ENCODE data around the gene RNASEH1.

RNASEH1 gene, protein sequence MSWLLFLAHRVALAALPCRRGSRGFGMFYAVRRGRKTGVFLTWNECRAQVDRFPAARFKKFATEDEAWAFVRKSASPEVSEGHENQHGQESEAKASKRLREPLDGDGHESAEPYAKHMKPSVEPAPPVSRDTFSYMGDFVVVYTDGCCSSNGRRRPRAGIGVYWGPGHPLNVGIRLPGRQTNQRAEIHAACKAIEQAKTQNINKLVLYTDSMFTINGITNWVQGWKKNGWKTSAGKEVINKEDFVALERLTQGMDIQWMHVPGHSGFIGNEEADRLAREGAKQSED

DNA sequence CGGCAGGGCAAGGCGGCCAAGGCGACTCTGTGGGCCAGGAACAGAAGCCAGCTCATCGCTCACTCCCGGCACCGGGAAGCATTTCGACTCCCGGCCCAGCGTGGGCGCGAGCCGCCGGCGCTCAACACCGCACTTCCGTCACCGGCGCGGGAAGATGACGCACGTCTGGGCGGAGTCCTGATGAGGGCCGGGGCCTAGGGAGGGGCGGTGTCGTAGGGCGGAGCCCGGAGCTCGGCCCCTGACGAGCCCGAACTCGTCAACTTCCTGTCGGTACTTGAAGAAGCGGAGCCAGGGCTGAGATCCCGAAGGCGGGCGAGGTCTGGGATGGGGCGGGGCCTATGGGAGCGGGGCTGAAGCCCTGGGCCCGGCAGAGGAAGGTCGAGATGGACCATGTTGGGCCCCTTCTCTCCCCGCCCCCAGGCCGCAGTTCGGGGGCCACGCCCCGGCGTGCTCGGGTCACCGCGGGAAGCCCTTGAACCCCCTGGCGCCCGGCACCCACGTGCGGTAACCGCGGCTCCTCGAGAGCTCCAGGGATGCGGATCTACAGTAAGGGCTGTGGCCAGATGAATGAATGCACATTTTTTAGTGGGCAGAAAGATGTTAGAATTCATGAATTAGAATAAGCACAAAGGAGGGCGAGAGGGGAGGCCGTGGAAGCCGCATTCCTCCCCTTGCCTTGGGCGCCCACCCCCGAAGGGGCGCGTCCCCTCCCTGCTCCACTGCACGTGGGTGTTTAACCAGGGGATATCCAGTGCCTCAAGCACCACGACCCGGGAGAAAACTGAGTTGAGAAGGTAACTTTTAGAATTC lies at the start of gene RNASEH1:
Gene RNASEH1, minus strand, starts transcription at position 129 of the 810 bp plus-strand sequence. Its CDS starts 73 bp downstream, at position 56.
- DNase-seq (ENCODE audit: low spot score) = peak; percentile 98

DNA sequence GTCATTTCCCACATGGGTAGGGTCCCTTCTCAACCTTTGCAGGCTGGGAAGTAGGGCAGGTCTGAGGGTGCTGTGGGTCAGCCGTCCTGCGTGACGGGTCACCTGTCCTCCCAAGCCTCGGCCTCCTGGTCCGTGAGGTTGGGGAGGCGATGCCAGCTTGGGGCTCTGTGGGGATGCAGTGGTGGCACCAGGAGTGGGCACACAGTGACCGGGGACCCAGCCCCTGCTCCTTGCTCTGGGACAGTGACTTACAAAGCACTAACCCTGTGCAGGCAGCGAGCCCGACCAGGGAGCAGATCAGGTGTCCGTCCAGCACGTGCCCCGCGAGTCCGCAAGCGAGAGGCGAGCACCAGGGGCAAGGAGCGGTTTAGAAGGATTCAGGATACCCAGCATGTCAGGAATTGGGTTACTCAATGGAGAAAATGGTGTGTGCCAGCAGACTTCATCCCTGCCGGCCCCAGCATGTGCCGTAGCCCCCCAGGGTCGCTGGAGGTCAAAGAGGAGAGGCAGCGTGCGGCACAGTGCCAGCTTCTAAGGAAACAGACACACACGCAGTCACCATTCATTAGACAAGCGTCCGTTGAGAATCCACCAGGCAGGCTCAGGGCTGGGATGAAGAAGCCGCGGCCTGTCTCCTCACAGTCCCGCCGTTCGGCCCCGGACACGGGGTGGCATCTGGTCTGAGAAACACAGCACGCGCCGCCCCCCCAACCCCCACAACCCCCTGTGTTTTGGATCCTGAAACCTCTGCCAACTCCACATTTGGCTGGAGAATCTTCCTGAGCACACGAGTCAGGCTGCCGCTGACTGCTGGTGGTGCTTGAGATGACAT lies 48.5 kb upstream of the RNASEH1 start:
- DNase-seq (ENCODE audit: low spot score) = no peak

DNA sequence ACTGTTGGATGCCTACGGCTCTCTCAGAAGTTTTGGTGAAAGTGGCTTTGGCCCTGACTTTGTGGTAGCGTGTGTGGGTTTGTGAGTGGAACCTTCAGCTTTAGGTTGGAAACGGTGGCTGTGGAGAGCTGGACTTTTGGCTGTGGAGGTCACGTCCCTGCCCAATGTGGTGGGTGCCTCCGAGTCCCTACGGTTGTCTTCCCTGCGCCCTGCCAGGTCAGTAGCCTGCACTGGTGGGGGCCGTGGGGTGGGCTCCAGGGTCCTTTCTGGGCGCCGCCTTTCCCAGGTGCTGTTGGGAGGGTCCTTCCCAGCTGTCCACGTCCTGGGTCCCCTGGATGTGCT lies 47.9 kb upstream of the RNASEH1 start:
- no peak for DNase-seq (ENCODE audit: low spot score)

DNA sequence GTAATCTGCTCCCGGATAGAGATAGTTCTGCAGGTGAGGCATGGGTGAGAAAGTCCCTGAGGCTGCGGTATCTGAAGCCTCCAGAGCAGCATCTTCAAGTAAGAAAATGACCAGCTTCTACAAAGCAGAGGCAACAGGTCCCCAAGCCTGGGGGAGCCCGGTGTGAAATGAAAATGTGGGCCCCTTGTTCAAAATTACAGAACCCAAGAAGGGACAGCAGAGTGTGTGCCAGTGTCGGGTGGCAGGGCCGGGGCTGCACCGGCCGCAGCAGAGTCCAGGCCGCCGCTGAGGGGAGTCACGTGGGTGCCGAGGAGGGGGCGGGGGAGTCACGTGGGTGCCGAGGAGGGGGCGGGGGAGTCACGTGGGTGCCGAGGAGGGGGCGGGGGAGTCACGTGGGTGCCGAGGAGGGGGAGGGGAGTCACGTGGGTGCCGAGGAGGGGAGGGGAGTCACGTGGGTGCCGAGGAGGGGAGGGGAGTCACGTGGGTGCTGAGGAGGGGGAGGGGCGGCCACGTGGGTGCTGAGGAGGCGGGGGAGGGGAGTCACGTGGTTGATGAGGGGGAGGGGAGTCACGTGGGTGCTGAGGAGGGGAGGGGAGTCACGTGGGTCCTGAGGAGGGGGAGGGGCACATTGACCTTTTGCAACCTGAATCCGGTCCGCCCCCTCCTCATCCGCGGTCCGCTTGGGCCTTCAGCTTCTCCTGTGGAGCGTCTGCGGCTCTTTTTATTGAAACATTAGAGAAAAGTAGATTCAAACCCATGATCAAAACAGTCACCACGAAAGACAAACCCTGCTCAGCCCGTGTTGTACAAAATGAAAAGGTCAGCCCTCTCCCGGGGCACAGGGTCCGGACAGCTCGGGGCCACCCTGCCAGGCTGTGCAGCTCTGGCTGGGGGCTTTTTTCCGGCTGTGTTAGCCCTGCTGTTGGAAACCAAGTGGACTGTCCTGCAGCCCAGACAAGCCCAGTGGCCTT lies 47.1 kb upstream of the RNASEH1 start:
- peak; percentile 52 for DNase-seq (ENCODE audit: low spot score)

DNA sequence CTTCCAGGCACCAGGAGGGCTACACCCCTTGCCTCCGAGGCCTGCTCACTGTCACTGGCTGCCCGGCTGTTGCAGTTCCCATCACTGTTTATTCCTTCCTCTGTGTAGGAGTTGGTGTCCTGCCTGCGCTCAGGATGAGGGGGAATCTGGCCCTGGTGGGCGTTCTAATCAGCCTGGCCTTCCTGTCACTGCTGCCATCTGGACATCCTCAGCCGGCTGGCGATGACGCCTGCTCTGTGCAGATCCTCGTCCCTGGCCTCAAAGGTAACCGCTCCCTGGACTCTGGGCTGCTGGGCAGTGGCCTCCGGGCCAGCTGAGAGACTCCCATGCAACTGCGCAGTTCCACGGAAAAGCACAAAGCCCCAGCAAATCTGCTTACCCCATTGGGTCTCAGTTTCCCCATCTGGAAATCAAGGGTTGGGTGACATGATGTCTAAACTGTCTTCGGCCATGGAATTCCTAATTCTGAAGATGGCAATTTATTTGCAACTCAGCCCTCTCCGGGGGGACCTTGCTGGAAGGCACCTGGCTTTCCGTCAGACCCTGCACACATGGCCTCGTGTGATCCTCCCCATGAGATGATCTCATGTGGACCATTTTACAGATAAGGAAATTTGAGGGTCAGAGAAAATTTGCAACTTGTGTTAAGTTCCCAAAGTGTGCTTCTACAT lies 46.2 kb upstream of the RNASEH1 start:
- no peak for DNase-seq (ENCODE audit: low spot score)

DNA sequence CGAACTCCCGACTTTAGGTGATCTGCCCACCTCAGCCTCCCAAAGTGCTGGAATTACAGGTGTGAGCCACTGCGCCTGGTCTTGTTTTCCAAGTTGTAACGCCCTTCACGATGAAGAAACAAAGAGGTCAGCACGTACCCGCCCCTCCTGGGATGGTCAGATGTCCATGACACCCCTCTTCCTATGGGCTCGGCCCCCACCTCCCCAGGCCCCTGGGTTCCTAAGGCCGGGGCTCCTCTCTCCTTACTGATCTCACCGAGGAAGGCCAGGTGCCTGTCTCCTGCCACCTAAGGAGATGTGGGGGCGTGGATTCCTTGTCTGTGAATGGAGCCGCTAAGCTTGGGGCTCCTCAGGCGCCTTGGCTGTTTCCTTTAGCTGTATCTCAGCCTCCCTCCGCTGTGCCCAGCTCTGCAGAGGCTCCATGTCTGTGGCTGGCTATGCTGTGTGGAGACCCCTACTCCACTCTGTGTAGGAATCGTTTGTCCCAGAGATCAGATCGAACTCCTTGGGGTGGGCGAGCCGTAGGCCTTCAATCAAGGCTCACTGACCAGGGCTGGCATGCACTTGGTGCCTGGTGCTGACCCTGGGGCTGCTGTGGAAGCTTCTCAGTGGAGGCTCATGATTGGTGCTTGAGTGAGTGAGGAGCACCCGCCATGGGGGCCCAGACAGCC lies 45.5 kb upstream of the RNASEH1 start:
- no peak for DNase-seq (ENCODE audit: low spot score)

DNA sequence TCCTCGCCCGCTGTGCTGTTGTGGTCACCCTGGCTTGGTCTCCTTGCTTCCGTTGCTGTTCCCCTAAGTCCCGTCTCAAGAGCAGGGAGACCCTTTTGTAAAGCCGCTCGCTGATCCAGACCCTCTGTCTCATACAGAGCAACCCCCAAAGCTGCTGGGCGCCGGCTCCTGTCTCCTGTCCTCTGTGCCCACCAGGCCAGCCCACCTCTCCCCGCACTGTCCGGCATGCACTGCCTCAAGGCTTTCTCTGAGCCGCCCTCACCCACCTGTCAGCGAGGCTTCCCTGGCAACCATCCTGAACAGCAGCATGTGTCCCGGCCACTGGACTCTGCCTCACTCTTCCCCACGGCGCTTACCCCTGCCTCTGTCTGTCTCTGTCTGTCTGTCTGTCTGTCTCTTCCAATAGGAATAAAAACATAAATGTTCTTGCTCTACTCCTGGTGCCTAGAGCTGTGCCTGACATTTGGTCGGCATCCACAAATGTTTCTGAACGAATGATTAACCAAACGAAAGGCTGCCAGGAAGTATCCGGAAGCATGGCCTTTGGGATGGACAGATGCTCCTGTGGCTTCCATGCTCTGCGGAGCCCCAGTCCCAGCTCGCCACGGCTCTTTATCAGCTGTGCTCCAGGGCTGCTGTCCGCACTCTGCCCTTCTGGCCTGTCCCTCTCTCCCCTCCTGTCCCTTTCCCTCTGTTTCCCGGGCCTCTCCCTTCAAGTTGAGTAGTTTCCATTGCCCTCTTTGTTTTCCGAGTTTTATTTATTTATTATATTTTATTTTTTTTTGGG lies 44.6 kb upstream of the RNASEH1 start:
- DNase-seq (ENCODE audit: low spot score) = no peak

DNA sequence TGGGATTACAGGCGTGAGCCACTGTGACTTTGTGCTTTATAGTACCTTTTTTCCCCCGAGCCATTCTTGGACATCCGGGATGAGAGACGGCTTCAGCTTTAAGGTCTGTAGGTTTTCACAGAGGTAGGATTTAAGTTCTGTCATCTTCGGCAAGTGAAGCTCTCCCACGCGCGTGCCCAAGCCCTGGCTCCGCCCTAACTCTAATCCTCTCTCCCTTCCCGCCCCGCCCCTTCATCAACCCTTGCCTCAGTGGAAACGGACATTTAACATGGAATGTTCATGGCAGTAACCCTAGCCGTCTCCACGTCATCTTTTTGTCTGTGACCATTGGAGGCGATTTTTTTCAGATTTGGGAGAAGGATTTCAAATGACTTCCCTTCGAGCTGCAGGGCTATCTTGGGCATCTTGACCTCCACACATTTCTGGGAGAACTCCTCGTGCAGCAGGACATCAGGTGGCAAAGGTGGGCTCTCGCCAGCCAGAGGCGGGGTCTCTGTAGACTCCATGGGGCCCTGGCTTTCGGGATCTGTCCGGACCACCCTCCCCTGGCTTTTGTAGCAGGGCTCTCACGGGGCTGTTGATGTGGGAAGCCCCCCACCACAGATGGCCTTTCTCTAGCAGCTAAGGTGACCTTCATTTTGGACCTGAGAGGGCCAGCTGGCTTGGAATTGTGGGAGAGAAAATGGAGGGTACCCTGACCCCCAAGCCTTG lies 43.6 kb upstream of the RNASEH1 start:
- DNase-seq (ENCODE audit: low spot score) = no peak

DNA sequence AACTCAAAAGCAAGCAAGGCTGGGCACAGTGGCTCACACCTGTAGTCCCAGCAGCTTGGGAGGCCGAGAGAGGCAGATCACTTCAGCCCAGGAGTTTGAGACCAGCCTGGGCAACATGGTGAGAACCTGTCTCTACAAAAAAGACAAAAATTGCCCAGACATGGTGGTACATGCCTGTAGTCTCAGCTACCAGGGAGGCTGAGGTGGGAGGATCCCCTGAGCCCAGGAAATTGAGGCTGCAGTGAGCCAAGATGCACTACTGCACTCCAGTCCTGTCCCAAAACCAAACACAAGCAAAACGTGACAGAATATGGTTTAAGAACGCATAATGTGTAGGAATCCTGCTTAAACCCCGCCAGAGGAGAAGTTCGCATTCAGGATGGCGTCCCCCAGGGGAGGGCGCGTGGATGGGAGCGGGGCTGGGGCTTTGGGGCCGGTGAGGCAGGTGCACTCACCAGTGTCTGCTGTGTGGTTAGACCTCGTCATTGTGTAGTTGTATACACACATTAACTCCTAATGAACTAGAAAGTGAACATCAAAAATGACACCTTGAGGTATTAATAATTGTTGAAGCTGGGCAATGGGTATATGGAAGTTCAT lies 42.2 kb upstream of the RNASEH1 start:
- no peak for DNase-seq (ENCODE audit: low spot score)

DNA sequence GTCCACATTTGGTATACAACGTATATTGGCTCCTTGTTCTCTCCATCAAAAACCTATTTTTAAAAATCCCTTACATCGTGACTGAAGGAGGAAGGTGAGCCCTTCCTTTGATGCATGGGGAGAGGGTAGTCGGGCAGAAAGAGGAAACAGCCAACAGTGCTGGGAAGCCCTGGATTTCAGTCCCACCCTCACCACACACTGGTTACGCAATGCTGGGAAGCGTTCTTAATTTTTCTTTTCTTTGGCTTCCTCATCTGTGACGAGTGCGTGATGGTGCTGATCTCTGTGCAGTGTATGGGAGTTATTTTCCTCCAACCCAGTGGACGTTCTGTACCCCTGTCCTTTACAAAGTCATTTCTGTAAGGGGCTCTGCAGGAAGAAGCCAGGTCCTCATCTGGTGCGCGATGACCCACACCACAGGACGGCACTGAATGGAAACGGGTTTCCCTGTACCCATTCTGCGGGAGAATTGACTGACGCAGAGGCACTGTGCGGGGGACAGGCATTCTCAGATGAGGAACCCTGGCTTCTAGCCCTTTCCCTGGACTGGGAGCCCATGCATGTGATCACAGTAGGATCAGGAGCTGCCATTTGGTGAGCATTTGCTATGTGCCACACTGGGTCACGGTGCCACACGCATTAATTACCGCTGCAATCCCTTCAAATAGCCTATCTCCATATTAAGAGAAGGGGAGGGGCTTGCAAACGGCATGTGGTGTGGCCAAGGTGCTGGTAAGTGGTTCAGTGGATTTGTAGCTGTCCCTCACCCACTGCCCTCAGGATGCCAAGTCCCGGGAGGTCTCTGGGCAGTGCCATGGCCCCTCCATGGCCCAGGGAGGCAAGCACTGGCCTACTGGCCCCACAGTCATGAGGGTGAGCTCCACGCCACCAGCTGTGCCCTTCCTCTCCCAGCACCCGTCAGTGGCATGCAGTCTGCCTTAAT lies 41.0 kb upstream of the RNASEH1 start:
- DNase-seq (ENCODE audit: low spot score) = no peak

DNA sequence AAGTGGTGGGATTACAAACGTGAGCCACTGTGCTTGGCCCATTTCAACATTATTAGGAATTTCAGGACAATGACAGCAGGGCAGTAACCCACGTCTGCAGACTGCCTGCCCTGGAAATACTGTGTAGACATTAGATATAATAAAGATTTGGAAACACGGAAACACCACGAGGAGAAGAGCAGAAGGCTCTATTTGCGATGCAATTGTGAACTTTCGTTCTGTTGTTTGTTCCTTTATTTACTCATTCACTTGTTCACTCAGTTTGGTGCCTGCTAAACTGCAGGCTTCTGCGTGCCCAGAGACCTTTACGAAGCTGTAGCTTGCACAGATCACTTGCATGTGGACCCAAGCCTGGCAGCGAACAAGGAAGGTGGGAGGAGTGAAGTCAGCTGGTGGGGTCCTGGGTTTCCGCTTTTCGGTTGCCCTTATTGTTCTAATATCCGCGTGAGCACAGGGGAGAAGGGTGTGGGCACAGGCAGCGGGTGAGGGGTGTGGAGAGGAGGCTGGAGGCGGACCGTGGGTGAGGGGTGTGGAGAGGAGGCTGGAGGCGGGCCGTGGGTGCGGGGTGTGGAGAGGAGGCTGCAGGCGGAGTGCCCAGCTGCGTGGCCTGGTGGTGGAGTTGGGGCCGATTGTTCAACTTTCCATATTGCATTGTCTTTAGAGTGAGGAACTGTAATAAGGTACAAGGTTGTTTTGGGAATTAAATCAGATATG lies 40.2 kb upstream of the RNASEH1 start:
- no peak for DNase-seq (ENCODE audit: low spot score)

DNA sequence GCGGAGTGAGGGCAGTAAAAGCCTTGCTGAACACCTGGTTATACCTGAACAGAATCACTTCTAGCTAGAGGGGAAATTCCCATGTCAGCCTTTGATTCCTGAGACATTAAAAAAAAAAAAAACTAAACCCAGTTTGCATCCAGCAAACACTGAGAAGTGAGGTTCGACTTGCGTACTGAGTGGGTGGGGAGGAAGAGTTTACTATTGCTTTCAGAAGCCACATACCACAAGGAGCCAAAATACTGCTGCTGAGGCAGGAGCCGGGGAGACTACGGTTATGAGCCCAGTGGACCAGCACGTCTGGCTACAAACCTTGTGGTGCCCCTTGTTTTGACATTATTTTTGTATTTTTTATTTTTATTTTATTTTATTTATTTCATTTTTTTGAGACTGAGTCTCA lies 39.4 kb upstream of the RNASEH1 start:
- DNase-seq (ENCODE audit: low spot score) = no peak

DNA sequence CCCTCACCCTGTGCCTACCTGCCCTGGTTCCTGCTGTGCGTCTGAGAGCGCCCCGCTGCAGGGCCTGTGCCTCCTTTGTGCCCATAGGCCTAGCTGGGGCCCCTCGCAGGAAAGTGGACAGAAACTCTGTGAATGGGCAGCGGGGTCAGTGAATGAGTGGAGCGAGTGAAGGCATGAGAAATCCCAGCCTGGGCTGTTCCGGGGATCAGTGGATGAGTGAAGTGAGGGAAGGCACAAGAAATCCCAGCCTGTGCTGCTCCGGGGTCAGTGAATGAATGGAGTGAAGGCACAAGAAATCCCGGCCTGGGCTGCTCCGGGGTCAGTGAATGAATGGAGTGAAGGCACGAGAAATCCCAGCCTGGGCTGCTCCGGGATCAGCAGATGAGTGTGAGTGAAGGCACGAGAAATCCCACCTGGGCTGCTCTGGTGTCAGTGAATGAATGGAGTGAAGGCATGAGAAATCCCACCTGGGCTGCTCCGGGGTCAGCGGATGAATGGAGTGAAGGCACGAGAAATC lies 38.8 kb upstream of the RNASEH1 start:
- no peak for DNase-seq (ENCODE audit: low spot score)

DNA sequence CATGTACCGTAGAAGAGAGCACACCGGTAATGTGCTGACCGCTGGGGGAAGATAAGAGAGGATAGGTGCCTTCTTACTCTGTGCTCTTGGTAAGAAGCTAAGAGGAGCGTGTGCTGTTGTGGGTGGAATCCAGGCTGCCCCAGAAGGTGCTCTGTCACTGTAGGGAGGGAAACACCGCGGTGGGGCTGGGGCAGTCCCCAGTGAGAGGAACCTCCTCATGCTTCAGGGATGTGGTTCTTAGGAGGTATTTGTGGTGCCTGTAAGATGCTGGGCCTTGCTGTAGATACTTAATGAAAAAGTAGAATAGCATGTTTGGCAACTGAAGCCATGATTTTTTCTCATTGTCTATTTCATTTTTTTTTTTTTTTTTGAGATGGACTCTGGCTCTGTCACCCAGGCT lies 37.9 kb upstream of the RNASEH1 start:
- no peak for DNase-seq (ENCODE audit: low spot score)

DNA sequence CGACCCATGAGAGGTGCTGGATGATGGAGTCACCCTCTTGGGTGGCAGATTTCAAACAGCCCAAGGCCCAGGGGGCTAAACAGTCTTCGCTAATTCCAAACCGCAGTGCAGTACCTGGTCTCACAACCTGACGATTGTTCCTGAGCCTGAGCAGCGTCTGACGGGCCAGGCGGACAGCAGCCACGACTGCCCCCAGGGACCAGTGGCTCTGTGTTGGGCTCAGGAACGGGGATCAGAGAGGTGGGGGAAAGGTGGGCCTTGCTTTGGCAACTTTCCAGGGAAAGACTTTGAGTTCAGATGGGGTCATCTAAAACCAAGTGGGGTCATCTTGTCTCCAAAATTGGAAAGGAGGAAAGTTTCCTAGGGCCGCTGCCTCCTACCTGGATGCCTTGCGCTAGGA lies 37.3 kb upstream of the RNASEH1 start:
- no peak for DNase-seq (ENCODE audit: low spot score)

DNA sequence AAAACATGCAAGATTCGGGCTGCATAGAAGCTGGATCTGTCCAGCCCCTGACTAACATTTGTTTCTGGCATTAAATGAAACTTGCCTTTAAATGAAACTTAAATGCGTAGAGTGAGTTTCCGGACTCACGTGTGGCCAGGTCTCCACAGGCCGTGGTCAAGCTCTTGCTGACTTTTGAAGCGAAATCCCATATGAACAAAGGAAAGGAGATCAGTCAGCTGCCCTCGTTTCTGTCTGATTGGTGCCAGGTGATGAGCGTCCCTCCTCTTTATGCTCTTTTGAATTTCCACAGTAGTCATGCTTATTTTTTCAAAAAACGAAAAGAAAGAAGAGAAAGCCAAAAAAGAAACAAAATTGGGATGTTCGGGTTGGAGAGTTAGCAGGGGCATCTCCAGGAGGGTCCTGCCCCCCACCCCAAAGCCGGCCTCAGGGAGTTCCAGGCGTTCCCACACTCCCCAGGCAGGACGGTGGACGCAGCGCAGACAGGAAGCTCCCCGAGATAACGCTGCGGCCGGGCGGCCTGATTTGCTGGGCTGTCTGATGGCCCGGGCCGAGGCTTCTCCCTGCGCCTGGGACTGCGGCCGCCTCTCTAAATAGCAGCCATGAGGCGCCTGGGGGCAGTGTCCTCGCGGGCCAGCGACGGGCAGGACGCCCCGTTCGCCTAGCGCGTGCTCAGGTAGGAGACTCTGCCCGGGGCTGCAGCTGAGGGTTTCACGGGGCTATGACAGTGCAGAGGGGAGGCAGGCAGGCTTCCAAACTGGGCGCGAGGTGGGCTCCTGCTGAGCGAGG lies 36.6 kb upstream of the RNASEH1 start, which contains the start of gene COLEC11:
Gene COLEC11, plus strand, starts transcription at position 620 of the 789 bp plus-strand sequence. CDS start 9,229 bp downstream, outside the sequence.
- no peak for DNase-seq (ENCODE audit: low spot score)

Measured in LoVo (cell line).